Hepatocyte (in vitro differentiated cells): ENCODE measurements around the gene PHF21B. TPM values are rescaled to one million over a fixed set of nuclear protein-coding genes. Genes with fewer than 3 reads are reported as not detected.

Source experiments
- DNase-seq: peaks from one replicate; pipeline ENCODE4 v3.0.0-alpha.2; 2016; ENCODE audit warnings: low spot score
- H2AFZ ChIP-seq: fragments of 200-600 bp; sonication (generic); 2 replicates; pipeline ENCODE4 v1.6.0; 2016; ENCODE audit warnings: antibody characterized with exemption, mild to moderate bottlenecking
- H3K27ac ChIP-seq: fragments of 200-600 bp; sonication (generic); 2 replicates; pipeline ENCODE4 v1.5.1; 2016; ENCODE audit warnings: mild to moderate bottlenecking
- H3K27me3 ChIP-seq: fragments of 200-600 bp; sonication (generic); 2 replicates; pipeline ENCODE4 v1.6.1; 2016
- H3K36me3 ChIP-seq: fragments of 200-600 bp; sonication (generic); replicated peaks from 2 replicates; pipeline ENCODE4 v1.5.1; 2016; ENCODE audit warnings: low read depth; ENCODE audit not compliant: insufficient read depth
- H3K4me1 ChIP-seq: fragments of 200-600 bp; sonication (generic); 2 replicates; pipeline ENCODE4 v1.5.1; 2016; ENCODE audit warnings: mild to moderate bottlenecking, moderate library complexity; ENCODE audit not compliant: insufficient read depth
- H3K4me2 ChIP-seq: fragments of 200-600 bp; sonication (generic); 2 replicates; pipeline ENCODE4 v1.6.0; 2016
- H3K4me3 ChIP-seq: fragments of 200-600 bp; sonication (generic); 2 replicates; pipeline ENCODE4 v1.5.1; 2016; ENCODE audit warnings: mild to moderate bottlenecking
- H3K79me2 ChIP-seq: fragments of 200-600 bp; sonication (generic); 2 replicates; pipeline ENCODE4 v1.6.0; 2017; ENCODE audit warnings: mild to moderate bottlenecking
- H3K9me2 ChIP-seq: fragments of 200-600 bp; sonication (generic); replicated peaks from 2 replicates; pipeline ENCODE4 v1.6.0; 2017; ENCODE audit warnings: mild to moderate bottlenecking; ENCODE audit not compliant: insufficient read depth
- H3K9me3 ChIP-seq: fragments of 200-600 bp; sonication (generic); 2 replicates; pipeline ENCODE4 v1.5.1; 2016; ENCODE audit warnings: low read depth, mild to moderate bottlenecking
- H4K20me1 ChIP-seq: fragments of 200-600 bp; sonication (generic); 2 replicates; pipeline ENCODE4 v1.6.0; 2016; ENCODE audit warnings: mild to moderate bottlenecking; ENCODE audit not compliant: insufficient read depth, poor library complexity, severe bottlenecking
- EZH2 ChIP-seq: fragments of 200-600 bp; sonication (generic); IDR thresholded peaks from 2 replicates; pipeline ENCODE4 v1.6.1; 2016; ENCODE audit warnings: antibody characterized with exemption, mild to moderate bottlenecking, borderline replicate concordance
- EZH2phosphoT487 ChIP-seq: fragments of 200-600 bp; sonication (generic); IDR thresholded peaks from one replicate; pipeline ENCODE4 v1.6.1; 2018; ENCODE audit warnings: antibody characterized with exemption, mild to moderate bottlenecking, low read depth, moderate library complexity; ENCODE audit not compliant: unreplicated experiment, severe bottlenecking
- WGBS: methylation state at CpG from one replicate; pipeline ENCODE4 v1.1.6; 2016; ENCODE audit warnings: low lambda C conversion rate; ENCODE audit errors: missing lambda C conversion rate; 5-methylcytosine and 5-hydroxymethylcytosine counted together
- polyA plus RNA-seq: library from polyadenylated mRNA; unstranded; fragments of >200 nt; fragmentation: Nextera tagmentation; extraction: Ambion mirVana; gene quantifications from 2 replicates; pipeline ENCODE4 v1.2.1, GENCODE V29; 2016
- total RNA-seq: library from RNA; depleted of rRNA; stranded (reverse); fragments of >200 nt; gene quantifications from 2 replicates; pipeline ENCODE4 v1.2.3, GENCODE V29; 2014
- TF ChIP-seq, protein P1 (sequence below): fragments of 200-600 bp; sonication (generic); IDR thresholded peaks from 2 replicates; pipeline ENCODE4 v1.5.1; 2016; ENCODE audit warnings: antibody characterized with exemption, mild to moderate bottlenecking; ENCODE audit not compliant: poor library complexity

Gene PHF21B
- total and polyA plus RNA-seq, 2 experiments from 2014 or later: 0.86 to 1.9 TPM

DNA sequence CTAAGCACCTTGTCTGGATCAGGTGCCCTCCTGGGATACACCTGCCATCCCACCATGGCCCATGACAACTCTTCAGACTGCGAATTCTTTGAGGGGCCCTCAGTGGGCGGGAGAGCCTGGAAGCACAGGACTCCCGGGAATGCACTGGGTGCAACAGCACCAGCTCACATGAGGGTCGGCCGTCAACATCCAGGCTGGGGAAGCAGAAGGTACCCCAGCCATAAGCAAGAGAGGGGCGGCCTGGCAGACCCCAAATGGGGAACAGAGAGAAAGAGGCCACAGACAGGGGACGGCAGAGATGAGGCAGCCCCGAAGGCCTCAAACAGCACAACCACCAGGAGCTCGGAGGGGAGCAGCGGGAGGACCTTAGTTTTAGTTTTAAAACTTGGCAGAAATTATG lies 94.4 kb downstream of the PHF21B start:
- no peak overlapping the region for H2AFZ ChIP-seq
- no peaks in the 10 kb centered on the region for H3K27me3 ChIP-seq
- no peak overlapping the region for H3K4me3 ChIP-seq
- H3K9me3 ChIP-seq: no peaks in the 10 kb centered on the region
- 91% methylated on average over 10 of the region's 10 CpGs for WGBS
- TF ChIP-seq, protein P1, sequence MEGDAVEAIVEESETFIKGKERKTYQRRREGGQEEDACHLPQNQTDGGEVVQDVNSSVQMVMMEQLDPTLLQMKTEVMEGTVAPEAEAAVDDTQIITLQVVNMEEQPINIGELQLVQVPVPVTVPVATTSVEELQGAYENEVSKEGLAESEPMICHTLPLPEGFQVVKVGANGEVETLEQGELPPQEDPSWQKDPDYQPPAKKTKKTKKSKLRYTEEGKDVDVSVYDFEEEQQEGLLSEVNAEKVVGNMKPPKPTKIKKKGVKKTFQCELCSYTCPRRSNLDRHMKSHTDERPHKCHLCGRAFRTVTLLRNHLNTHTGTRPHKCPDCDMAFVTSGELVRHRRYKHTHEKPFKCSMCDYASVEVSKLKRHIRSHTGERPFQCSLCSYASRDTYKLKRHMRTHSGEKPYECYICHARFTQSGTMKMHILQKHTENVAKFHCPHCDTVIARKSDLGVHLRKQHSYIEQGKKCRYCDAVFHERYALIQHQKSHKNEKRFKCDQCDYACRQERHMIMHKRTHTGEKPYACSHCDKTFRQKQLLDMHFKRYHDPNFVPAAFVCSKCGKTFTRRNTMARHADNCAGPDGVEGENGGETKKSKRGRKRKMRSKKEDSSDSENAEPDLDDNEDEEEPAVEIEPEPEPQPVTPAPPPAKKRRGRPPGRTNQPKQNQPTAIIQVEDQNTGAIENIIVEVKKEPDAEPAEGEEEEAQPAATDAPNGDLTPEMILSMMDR: no peak
- TF ChIP-seq EZH2phosphoT487 (no peak), EZH2 (no peak)
- no peaks in the 10 kb centered on the region for H3K36me3 ChIP-seq
- H3K79me2 ChIP-seq: no peaks in the 10 kb centered on the region
- DNase-seq: no peak
- H3K27ac ChIP-seq: no peak overlapping the region
- no peak overlapping the region for H3K4me2 ChIP-seq
- H3K4me1 ChIP-seq: no peaks in the 10 kb centered on the region
- H3K9me2 ChIP-seq: no peaks in the 10 kb centered on the region
- no peaks in the 10 kb centered on the region for H4K20me1 ChIP-seq

DNA sequence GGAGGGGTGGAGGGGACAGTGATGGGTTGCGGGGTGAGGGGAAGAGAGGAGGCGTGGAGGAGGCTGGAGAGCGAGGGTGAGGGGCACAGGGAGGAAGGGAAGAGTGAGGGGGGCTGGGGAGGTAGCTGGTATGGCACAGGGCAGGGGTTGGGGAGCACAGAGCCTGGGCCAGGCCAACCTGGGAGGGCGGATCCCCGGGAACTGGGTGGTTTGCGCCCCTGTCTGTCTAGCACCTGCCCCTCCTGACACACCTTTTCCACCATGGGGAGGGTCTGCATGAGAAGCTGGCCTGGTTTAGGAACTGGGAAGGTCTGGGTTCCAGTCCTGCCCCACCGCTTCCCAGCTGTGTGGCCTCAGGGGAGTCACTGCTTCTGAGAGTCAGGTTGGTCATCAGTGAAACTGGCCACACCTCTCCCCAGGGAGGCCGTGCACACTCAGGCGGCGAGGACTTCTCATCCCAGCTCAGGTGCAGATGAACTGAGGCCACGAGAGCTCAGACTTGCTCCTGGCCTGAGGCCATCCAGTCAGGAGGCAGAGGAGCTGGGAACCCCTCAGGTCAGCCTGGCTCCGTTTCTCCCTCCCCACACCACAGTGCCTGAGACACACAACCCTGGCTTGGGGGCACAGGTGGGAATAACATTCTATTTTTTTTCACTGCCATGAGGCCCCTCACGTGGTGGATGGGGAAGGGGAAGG lies 95.6 kb downstream of the PHF21B start:
- no peak overlapping the region for H3K4me3 ChIP-seq
- H3K27ac ChIP-seq: no peak overlapping the region
- no peak overlapping the region for H3K4me2 ChIP-seq
- no peaks in the 10 kb centered on the region for H3K36me3 ChIP-seq
- no peaks in the 10 kb centered on the region for H3K9me3 ChIP-seq
- no peaks in the 10 kb centered on the region for H3K27me3 ChIP-seq
- H2AFZ ChIP-seq: no peak overlapping the region
- no peaks in the 10 kb centered on the region for H3K79me2 ChIP-seq
- no peaks in the 10 kb centered on the region for H3K9me2 ChIP-seq
- H3K4me1 ChIP-seq: no peaks in the 10 kb centered on the region
- no peak for DNase-seq
- TF ChIP-seq EZH2 (no peak), EZH2phosphoT487 (no peak)
- TF ChIP-seq, protein P1: no peak
- no peaks in the 10 kb centered on the region for H4K20me1 ChIP-seq
- 90% methylated on average over 9 of the region's 13 CpGs for WGBS

DNA sequence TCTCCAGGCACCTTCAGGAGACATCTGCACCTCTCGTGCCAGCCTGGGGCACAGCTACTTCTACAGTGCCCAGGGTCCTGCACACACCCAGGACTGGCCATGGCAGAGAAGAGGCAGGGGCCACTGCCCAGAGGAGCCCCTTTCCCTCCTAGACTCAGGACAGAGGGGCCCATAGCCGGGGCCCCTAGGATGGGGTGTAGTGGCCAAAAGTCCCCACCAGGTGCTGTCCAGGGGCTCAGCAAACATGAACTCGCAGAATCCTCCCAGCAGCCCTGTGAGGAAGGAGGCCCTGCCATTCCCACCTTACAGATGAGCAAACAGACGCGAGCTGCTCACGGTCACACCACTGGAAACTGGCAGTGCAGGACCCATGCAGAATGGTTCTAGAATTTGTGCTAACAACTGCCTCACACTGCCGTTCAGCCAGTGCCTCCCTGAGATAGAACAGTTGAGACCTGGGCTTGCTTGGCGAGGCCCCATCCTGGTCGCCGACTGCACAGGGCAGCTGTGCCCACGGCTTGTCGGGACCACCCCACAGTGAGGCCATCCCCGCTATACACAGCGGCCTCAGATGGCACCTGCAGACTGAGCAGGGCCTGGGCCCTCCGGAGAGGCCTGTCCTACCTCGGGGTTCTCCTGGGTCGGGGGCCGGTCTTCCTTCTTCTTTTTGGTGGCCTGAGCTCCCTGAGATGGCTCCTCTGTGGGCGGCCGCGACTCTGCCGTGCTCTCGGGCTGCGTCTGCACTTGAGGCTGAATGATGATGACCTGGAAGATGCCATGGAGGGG lies 96.4 kb downstream of the PHF21B start:
- H3K9me2 ChIP-seq: no peaks in the 10 kb centered on the region
- no peaks in the 10 kb centered on the region for H3K4me1 ChIP-seq
- no peaks in the 10 kb centered on the region for H3K9me3 ChIP-seq
- no peaks in the 10 kb centered on the region for H3K36me3 ChIP-seq
- no peaks in the 10 kb centered on the region for H4K20me1 ChIP-seq
- no peaks in the 10 kb centered on the region for H3K27me3 ChIP-seq
- TF ChIP-seq EZH2 (no peak), EZH2phosphoT487 (no peak)
- TF ChIP-seq, protein P1: no peak
- no peak for DNase-seq
- H3K4me3 ChIP-seq: no peak overlapping the region
- no peak overlapping the region for H3K4me2 ChIP-seq
- H3K27ac ChIP-seq: no peak overlapping the region
- no peak overlapping the region for H2AFZ ChIP-seq
- H3K79me2 ChIP-seq: no peaks in the 10 kb centered on the region
- 98% methylated on average over 23 of the region's 24 CpGs for WGBS
